CMK (cell line): ENCODE measurements around the gene CENPO.

Experiments used
- DNase-seq: peaks from one replicate; pipeline ENCODE4 v3.0.0-alpha.2; 2010; ENCODE audit warnings: low read depth

The CENPO gene

GRCh38 chr2:24837996-24838513 is 44.8 kb downstream of the CENPO start:
- no peak for DNase-seq

GRCh38 chr2:24838541-24838940 is 45.3 kb downstream of the CENPO start:
- no peak for DNase-seq

GRCh38 chr2:24839729-24840128 is 46.5 kb downstream of the CENPO start:
- DNase-seq, result no peak

- DNase-seq, result no peak
Measured at GRCh38 chr2:24840164-24840869, 47.1 kb downstream of the CENPO start.

- no peak for DNase-seq
Measured at GRCh38 chr2:24840962-24841945, 48.0 kb downstream of the CENPO start.

GRCh38 chr2:24842081-24843050 is 49.1 kb downstream of the CENPO start:
- no peak for DNase-seq

GRCh38 chr2:24843330-24843860 is 50.2 kb downstream of the CENPO start:
- no peak for DNase-seq

GRCh38 chr2:24844023-24844685 is 50.9 kb downstream of the CENPO start:
- DNase-seq, result no peak

GRCh38 chr2:24845691-24846090 is 52.5 kb downstream of the CENPO start:
- no peak for DNase-seq

GRCh38 chr2:24850944-24851343 is 57.7 kb downstream of the CENPO start:
- DNase-seq, result no peak

GRCh38 chr2:24852026-24852425 is 58.8 kb downstream of the CENPO start:
- no peak for DNase-seq

GRCh38 chr2:24852431-24853020 is 59.3 kb downstream of the CENPO start:
- DNase-seq, result no peak

- no peak for DNase-seq
Measured at GRCh38 chr2:24853046-24853445, 59.8 kb downstream of the CENPO start.

GRCh38 chr2:24853996-24854395 is 60.8 kb downstream of the CENPO start:
- DNase-seq, result no peak

- no peak for DNase-seq
Measured at GRCh38 chr2:24855022-24855622, 61.9 kb downstream of the CENPO start.

GRCh38 chr2:24855726-24856125 is 62.5 kb downstream of the CENPO start:
- no peak for DNase-seq

GRCh38 chr2:24856791-24857211 is 63.6 kb downstream of the CENPO start:
- DNase-seq, result no peak

- DNase-seq, result no peak
Measured at GRCh38 chr2:24857746-24858145, 64.5 kb downstream of the CENPO start.

- no peak for DNase-seq
Measured at GRCh38 chr2:24858996-24859395, 65.8 kb downstream of the CENPO start.

- no peak for DNase-seq
Measured at GRCh38 chr2:24859968-24860600, 66.9 kb downstream of the CENPO start.
